Iris pigment epithelial cell (primary cell): ENCODE data around the gene ODR4.
"Not testable (repeated sequence)": the region's sequence is repeated elsewhere in the genome, so short reads cannot be mapped to it uniquely, and the experiment has no call there.

ENCODE experiments used
- DNase-seq: peaks from one replicate; pipeline ENCODE4 v3.0.0-alpha.2; 2011; ENCODE audit warnings: low read depth

ODR4 gene

GRCh38 chr1:186375152-186375928 is at the start of gene ODR4, which contains the start of gene TPR:
Gene ODR4, plus strand, starts transcription at chr1:186375838. Its CDS starts 3,948 bp downstream, at chr1:186379786.
Gene TPR, minus strand, starts transcription at chr1:186375253. Its CDS starts 225 bp downstream, at chr1:186375028.
- DNase-seq = peak; percentile 100

DNA sequence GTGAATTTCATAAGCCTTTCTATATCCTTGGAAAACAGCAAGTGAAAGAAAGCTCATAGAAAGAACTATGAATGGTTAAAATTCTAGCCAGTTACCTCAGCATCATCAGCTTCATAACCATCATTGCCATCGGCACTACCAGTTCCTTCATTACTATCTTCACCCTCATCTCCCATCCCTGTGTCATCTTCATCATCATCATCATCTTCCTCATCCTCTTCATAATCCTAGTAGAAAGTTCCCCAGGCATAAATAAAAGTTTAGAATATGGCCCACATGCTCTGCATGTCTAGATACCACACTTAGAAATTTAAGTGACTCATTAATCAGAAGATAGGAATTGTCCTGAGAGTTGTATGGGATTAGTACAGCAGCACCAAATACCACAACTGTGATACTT is 49.6 kb upstream of the ODR4 start:
- peak; percentile 10 for DNase-seq

DNA sequence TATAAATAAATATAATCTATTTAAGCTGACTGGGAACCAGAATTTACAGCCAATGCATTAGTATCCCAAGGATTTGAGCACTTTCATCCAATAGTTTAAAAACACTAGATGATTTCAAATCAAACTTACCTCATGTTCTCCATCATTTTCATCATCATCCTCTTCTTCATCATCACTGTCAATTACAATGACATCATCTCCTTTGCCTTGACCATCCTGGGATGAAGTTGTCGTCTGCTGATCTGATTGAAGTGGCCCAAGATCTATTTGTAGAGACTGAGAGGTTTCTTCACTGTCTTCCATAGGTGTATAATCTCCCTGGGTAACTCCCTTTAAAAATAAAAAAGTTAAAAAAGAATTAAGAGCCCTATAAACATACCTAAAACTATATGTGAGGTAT is 48.3 kb upstream of the ODR4 start:
- DNase-seq = no peak

DNA sequence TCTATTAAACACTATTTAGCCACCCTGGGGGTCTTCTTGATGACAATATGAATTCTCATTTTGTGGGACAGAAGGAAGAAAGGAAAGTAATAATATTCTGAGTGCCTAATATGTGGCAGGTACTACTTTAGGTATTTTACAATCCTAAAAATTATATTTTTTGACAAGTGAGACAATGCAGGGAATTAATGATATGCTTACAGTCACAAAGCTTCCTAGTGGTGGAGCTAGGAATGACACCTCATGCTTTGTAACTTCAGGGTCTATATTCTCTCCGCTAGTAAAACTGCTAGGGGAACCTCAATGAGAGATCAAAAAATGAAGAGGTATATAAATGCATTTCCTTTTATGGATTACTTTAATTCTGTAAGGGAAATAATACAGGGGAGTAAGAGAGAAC is 44.9 kb upstream of the ODR4 start:
- no peak for DNase-seq

- no peak for DNase-seq
Observed at GRCh38 chr1:186337554-186337953, 38.1 kb upstream of the ODR4 start.

DNA sequence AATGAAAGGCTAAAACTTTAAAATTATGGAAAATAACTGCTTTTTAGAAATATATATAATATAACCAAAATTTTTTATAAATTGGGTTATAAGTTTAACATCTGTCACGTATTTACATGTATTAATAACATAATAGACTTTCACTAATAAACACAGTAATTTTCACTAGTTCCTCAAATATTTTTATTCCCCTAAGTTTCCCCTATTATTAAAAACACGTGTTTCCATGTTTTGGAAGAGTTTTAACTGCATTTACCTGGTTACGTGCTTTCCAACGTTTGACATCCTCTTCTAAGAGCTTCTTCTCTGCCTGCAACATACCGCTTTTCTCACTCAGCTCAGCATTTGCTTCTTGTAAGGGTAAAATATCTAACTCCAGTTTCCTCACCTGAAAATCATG is 34.9 kb upstream of the ODR4 start:
- no peak for DNase-seq

GRCh38 chr1:186347837-186348691 is 27.6 kb upstream of the ODR4 start:
- DNase-seq = not testable (repeated sequence)

DNA sequence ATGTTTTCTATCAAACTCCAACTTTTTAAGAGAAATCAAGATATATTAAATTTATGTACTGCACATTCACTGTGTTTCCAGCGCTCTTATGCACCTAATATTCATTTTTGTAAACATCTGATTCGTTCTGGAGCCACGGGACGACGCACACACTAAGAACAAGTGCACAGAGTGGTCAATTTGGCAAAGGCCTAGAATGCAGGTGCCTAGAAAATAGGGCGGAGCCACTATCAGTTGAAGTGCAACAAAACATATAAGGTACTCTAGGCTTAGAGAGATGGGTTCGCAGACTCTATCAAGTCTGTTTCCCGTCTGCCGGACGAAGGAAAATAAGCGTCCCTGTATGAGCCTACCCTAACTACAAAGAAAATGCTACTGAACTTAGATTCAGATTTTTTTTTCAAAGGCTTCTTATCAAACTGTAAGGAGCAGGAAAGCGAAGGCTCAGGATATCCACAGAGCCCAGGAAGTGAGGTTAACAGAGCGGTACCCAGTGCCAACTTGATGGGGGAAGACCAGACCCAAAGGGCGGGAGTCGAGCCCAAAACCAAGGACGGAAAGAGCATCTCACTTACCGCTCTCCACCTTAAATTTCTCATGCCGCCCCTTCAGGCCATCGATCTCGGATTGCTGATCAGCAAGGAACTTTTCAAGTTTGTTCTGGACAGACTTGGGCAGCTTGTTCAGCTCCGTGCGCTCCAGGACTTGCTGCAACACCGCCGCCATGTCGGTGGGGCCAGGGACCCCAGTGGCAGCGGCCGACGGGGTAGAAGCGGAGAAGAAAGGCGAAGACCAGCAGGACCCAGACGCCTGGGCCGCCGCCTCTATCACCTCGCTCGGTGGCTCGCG is 1.1 kb upstream of the ODR4 start:
- DNase-seq = peak; percentile 40

- no peak for DNase-seq
Observed at GRCh38 chr1:186375929-186376319, 286 bp downstream of the ODR4 start.

- DNase-seq = no peak
Observed at GRCh38 chr1:186386725-186387383, 11.2 kb downstream of the ODR4 start.

DNA sequence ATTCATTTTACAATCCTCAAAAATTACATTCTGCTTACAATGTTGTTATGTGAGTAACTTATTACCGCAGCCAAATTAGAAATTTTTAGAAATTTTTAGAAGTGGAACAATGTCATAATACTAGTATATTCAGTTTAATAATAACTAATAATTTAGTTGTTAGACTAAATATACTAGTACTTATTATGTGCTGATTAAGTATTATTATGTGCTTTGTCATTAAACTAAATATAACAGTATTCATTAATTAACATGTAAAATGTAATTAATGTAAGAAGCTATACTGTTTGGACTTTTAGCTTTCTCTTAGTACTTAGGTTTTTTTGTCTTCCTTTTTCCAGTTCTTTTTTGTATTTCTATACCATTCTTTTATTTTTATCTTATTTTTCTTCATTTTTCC is 15.3 kb downstream of the ODR4 start:
- DNase-seq = no peak

GRCh38 chr1:186391841-186392240 is 16.2 kb downstream of the ODR4 start:
- no peak for DNase-seq

- DNase-seq = not testable (repeated sequence)
Observed at GRCh38 chr1:186392711-186393110, 17.1 kb downstream of the ODR4 start.

GRCh38 chr1:186401446-186401845 is 25.8 kb downstream of the ODR4 start:
- DNase-seq = not testable (repeated sequence)

DNA sequence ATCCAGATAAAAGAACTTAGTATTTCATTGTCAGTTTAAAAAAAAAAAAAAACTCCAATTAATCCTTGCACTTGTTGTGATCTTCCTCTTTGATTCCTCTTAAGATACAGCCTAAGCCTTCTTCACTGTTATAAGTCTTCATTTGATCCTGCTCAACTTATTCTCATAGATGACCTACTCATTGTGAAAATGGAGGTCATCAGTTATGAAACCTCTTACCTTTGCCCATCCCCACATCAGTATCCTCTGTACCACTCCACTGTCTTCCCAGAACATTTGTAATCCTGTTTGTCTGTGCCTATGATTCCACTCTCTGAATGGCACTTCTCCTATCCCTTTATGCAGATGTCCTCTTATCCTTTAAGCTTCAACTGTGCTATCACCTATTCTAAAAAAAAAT is 28.0 kb downstream of the ODR4 start:
- no peak for DNase-seq

- DNase-seq = peak; percentile 76
Observed at GRCh38 chr1:186404454-186405051, 28.9 kb downstream of the ODR4 start.

- no peak for DNase-seq
Observed at GRCh38 chr1:186409091-186409490, 33.5 kb downstream of the ODR4 start.

DNA sequence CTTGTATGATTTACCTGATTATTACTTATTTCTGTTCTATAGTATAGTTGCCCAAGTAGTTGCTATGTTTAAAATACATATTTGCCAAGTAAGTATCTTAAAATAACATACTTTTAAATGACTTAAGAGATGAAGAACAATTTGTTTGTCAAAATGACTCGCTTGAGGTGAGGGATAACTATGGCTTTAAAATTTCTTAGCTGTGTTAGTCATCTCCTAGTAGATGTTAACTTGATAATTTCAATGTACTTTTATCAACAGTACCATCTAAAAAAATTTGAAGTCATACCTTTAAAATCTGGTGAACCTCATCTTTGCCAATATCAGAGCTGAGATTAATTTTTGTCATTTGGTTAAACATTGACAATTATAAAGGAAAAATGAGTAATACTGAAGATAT is 37.7 kb downstream of the ODR4 start:
- DNase-seq = no peak

GRCh38 chr1:186418503-186418902 is 42.9 kb downstream of the ODR4 start:
- DNase-seq = peak; percentile 45

DNA sequence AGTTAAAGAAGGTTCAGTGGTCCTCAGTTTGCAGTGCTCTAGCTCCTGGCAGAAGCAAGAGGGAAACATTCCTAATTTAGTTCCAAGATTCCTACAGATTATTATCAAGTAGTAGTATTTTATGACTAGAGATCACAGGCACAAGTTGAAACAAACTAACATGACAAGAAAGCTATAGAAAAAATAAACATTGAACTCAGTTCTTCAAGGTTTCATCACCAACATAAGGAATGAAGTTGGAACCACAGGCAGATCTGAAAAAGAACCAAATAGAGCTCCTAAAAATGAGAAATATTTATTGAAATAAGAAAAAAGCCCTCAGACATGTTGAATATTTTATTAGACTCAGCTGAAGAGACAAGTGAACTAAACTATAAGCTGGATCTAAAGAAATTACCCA is 44.7 kb downstream of the ODR4 start:
- DNase-seq = peak; percentile 28

- peak; percentile 43 for DNase-seq
Observed at GRCh38 chr1:186420923-186421322, 45.3 kb downstream of the ODR4 start.
